Liver (tissue), 3 donors: ENCODE results near the gene PLXDC1.

Experiments
- GABPA ChIP-seq, 2 donors: IDR thresholded peaks in 1 of 2; conservative IDR thresholded peaks in 1 of 2; 2 replicates each; pipeline ENCODE4 v1.6.1; 2016; ENCODE audit warnings: antibody characterized with exemption in 2 of 2, mild to moderate bottlenecking in 1 of 2, moderate library complexity in 1 of 2
- MAX ChIP-seq: IDR thresholded peaks from 2 replicates; pipeline ENCODE4 v1.6.1; 2016; ENCODE audit warnings: antibody characterized with exemption
- SP1 ChIP-seq: IDR thresholded peaks from 2 replicates; pipeline ENCODE4 v1.6.1; 2018; ENCODE audit warnings: antibody characterized with exemption, mild to moderate bottlenecking
- TAF1 ChIP-seq: conservative IDR thresholded peaks from 2 replicates; pipeline ENCODE4 v1.6.1; 2016; ENCODE audit warnings: antibody characterized with exemption, mild to moderate bottlenecking
- YY1 ChIP-seq: IDR thresholded peaks from 2 replicates; pipeline ENCODE4 v1.6.1; 2016; ENCODE audit warnings: antibody characterized with exemption, mild to moderate bottlenecking
- TF ChIP-seq, protein P1 (sequence below): fragments of 150-350 bp; IDR thresholded peaks from 2 replicates; pipeline ENCODE4 v1.5.1; 2017; ENCODE audit warnings: improper control_type of control experiment, low read depth, low read length; ENCODE audit not compliant: missing input control
- TF ChIP-seq, protein P2 (sequence below): IDR thresholded peaks from 2 replicates; pipeline ENCODE4 v1.6.1; 2016; ENCODE audit warnings: antibody characterized with exemption
- donor health status: healthy.
- donor health status: healthy.

- no peak for TF ChIP-seq MAX
- TF ChIP-seq YY1, result no peak
- no peak for TF ChIP-seq TAF1
- TF ChIP-seq, protein P1, sequence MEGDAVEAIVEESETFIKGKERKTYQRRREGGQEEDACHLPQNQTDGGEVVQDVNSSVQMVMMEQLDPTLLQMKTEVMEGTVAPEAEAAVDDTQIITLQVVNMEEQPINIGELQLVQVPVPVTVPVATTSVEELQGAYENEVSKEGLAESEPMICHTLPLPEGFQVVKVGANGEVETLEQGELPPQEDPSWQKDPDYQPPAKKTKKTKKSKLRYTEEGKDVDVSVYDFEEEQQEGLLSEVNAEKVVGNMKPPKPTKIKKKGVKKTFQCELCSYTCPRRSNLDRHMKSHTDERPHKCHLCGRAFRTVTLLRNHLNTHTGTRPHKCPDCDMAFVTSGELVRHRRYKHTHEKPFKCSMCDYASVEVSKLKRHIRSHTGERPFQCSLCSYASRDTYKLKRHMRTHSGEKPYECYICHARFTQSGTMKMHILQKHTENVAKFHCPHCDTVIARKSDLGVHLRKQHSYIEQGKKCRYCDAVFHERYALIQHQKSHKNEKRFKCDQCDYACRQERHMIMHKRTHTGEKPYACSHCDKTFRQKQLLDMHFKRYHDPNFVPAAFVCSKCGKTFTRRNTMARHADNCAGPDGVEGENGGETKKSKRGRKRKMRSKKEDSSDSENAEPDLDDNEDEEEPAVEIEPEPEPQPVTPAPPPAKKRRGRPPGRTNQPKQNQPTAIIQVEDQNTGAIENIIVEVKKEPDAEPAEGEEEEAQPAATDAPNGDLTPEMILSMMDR, result no peak
- TF ChIP-seq SP1, result no peak
- no peak for TF ChIP-seq GABPA (IDR thresholded peaks at IDR 0.05 in 1 of 2, conservative IDR thresholded peaks at IDR 0.05 in 1 of 2)
- TF ChIP-seq, protein P2, sequence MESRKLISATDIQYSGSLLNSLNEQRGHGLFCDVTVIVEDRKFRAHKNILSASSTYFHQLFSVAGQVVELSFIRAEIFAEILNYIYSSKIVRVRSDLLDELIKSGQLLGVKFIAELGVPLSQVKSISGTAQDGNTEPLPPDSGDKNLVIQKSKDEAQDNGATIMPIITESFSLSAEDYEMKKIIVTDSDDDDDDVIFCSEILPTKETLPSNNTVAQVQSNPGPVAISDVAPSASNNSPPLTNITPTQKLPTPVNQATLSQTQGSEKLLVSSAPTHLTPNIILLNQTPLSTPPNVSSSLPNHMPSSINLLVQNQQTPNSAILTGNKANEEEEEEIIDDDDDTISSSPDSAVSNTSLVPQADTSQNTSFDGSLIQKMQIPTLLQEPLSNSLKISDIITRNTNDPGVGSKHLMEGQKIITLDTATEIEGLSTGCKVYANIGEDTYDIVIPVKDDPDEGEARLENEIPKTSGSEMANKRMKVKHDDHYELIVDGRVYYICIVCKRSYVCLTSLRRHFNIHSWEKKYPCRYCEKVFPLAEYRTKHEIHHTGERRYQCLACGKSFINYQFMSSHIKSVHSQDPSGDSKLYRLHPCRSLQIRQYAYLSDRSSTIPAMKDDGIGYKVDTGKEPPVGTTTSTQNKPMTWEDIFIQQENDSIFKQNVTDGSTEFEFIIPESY, result no peak
These were observed 21.6 kb upstream of the PLXDC1 start for GRCh38 chr17:39173080-39173479.
